DMS114 treated with DMSO at 0.1 percent for 48 hours (cell line): Measurements from ENCODE around the gene GAB3.
"Not testable (repeated sequence)": the region's sequence is repeated elsewhere in the genome, so short reads cannot be mapped to it uniquely, and the experiment has no call there.

Source experiments
- DNase-seq: peaks from one replicate; lab custom pipeline; 2025; ENCODE audit not compliant: unreplicated experiment; lab: John Stamatoyannopoulos, UW

The GAB3 gene

GRCh38 chrX:154721155-154721554, 29.7 kb downstream of the GAB3 start:
- no peak for DNase-seq

- no peak for DNase-seq
Measured at GRCh38 chrX:154720067-154720466, 30.8 kb downstream of the GAB3 start.

DNA sequence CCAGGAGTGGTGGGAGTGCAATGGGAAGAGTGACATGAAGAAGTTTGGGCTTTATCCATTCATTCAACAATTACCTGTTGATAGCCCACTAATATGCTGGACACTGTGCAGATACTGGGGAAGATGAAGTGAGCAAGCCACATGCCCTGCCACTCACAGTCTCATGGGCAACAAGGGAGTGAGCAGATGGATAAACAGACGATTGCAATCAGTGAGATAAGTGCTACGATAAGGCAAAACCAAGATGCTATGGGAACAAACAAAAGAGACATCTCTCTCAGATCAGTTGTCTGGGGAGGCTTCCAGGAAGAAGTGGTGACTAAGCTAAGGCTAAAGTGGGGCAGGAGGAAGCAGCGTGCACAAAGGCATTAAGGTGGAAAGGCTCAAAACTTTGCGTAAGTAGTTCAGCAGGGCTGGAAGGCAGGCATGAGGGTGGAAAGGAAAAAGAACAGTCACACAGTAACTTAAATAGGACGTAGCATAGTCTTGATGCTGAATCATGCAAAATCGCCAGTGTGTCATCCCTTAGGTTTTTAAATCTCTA, 31.7 kb downstream of the GAB3 start:
- DNase-seq = no peak

DNA sequence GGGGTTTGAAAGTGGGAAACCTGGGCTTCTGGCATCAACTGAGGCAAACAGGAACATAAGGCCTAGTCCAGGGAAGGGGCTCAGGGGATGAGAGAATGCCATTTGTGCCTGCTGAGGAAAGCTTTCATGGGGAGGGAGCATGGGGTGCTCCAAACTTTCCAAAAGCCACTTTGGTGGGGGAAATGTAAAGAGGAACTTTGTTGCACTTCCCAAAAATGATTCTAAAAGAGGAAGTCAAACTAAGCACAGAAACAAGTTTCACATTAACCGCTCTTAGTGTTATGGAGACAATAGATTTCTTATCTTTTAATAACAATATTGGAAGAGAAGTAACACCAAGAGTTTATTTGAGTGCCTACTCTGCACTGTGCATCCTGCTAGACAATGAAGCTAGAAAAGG, 32.3 kb downstream of the GAB3 start:
- no peak for DNase-seq

DNA sequence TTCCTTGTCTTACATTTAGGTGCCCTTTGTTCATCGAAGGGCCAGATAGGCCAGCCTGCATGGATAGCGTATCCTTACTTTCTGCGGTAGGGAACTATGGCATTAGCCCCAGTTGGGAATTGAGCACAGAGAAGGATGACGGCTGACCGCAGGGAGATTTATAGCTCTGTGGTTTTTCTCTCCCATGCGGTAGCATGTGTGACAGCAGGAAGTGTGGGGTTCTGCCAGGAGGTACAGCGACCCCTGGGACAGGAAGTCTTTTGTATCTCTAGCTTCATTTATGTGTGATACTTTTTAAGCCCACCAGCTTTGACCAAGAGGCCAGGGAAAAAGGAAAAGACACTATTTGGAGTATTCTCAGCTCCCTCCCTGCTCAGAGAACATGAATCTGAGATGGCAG, 33.1 kb downstream of the GAB3 start:
- DNase-seq = no peak

DNA sequence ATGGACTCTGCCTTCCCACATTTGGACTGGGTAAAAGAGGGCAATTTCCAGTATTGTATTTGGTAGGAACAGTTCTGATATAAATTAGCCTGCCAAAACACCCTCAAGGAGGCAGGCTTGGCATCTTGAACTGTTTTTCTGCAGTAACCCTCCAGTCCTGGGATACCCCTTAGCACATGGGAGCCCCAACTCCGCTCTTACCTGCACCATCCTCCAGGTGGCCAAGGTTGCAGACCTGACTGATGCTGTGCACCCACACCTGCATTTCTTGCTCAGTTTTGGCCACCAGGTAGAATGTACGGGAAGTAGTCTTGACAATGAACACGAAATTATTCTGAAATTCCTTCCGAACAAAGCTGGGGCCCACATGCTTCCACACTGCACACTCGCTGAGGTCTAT, 35.1 kb downstream of the GAB3 start:
- no peak for DNase-seq

GRCh38 chrX:154714925-154715324, 36.0 kb downstream of the GAB3 start:
- peak; percentile 6 for DNase-seq

DNA sequence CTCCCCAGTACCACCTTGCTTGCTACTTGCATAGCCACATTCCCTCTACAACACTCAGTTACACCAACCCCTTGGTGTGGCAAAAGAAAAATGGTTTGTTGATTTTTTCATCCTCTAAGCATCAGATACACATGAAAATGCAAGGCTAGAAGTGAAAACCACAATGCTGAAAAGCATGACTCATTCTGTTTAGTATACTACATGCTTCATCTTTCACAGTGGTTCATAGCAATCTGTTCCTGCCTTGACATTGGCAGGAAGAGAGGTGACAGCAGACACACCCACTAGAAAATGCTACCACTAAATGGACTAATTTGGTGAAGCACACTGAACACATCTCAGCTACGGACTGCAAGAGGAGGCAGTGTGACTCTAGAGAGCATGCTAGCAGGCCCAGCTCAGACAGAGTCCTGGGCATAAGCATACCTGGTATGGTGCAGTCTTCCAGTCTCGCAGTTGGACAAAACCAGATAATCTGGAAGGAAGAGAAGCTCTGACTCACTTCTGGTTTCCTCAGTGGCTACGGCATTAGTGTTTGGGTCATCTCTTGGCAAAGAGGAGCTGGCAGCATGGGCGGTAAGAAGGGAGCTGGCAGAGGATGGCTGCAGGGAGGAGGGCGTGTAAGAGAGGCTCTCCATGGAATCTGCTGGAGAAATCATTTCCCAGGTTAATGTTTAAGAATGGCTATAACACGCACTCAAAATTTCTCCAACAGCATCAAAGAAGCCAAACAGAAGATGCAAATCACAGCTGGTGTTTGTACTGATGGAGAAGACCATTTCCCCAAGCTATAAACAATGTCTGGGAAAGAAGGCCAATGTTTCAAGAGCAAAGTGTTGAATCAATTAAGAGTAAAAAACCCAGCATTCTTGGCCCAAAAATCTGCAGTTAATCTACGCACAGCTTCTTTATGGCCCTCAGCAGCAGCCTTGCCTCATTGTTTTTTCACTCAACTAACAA, 37.8 kb downstream of the GAB3 start:
- no peak for DNase-seq

GRCh38 chrX:154711264-154711663, 39.6 kb downstream of the GAB3 start:
- DNase-seq = no peak

GRCh38 chrX:154710309-154710708, 40.6 kb downstream of the GAB3 start:
- DNase-seq = no peak

DNA sequence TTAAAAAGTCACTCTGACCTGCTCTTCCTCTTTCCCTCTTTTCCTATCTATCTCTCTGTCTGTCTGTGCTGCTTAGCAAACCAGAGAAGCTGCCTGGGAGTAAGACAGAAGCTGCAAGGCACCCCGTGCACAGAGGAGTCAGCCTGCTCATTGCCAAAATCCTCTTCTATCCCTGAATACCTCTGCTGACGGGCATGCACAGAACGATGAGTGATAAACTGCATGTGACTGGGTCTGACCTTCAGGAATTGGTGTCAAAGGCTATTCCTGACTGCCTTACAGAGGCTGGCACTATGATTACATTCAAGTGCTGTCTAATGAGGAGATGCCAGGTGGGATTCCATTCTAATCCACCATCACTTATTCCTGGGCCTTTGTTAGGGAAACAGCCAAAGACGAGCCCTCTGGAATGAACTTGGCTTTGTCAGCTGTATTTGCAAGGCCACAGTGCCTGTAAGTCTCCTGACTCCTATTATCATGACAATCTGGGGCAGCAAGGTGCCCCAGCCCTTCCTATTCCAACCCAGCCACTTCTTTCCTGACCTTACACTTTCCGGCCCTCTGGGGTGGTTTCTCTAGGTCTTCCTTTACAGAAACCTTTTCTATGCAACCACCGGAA, 52.1 kb downstream of the GAB3 start:
- DNase-seq = no peak

GRCh38 chrX:154696676-154697045, 54.2 kb downstream of the GAB3 start:
- no peak for DNase-seq

DNA sequence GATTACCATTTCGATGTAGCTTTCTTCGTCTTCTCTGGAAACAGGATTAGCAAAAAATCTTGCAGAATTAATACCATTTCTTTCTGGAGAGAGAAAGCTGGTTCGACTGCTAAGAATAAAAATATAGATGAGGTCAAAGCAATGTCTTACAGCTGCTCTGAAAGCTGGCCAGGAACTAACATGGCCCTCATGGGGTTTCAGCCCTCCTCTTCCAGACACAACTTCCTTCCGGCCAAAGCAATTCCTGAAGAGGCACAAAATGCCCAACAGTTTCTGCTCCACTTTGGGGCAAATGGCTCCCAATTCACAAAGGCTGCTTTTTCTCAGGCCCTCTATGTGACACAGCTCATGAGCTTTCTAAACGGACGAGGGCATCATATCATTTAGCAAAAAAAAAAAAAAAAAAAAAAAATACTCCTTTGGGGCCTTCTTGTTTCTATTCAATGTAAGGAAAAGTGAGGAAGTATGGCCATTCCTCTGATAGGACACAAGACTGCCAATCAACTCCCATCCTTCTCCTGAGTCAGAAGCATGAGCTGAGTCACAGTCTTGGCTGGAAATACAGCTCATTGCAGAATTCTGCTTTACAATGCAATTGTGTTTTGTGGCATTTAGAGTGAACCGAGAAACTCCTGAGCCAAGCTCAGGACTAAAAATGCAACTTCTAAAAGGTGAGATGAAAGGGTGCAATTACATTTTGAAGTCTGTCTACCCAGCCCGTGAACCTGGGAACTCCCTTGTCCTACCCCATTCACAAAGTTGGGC, 54.8 kb downstream of the GAB3 start:
- no peak for DNase-seq

DNA sequence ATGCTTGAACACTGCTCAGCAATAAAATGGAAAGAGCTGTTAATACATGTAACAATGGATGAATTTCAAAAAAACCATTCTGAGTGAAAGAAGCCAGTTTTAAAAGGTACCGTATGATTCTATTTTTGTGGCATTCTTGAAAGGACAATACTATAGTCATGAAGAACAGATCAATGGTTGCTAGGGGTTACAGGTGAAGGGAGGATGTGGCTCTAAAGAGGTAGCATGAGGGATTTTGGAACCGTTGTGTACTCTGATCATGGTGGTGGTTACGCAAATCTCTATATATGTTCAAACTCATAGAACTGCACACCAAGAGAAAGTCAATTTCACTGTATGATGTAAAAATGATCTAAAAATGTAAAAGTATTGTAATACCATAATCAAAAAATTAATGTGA, 57.5 kb downstream of the GAB3 start:
- DNase-seq = no peak

DNA sequence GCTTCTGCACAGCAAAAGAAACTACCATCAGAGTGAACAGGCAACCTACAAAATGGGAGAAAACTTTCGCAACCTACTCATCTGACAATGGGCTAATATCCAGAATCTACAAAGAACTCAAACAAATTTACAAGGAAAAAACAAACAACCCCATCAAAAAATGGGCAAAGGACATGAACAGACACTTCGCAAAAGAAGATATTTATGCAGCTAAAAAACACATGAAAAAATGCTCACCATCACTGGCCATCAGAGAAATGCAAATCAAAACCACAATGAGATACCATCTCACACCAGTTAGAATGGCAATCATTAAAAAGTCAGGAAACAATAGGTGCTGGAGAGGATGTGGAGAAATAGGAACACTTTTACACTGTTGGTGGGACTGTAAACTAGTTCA, 60.4 kb downstream of the GAB3 start:
- DNase-seq = not testable (repeated sequence)

DNA sequence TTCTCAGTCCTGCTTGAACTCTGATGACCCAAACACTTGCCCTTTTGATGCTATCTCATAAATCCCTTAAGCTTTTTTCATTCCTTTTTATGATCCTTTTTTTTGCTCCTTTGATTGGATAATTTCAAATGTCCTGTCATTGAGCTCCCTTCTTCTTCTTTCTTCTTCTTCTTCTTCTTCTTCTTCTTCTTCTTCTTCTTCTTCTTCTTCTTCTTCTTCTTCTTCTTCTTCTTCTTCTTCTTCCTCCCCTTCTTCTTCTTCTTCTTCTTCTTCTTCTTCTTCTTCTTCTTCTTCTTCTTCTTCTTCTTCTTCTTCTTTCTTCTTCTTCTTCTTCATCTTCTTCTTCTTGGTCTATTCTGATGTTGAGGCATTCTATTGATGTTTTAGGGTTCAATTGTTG, 78.8 kb downstream of the GAB3 start:
- DNase-seq = not testable (repeated sequence)

- DNase-seq = not testable (repeated sequence)
Measured at GRCh38 chrX:154670848-154671247, 80.0 kb downstream of the GAB3 start.

GRCh38 chrX:154661899-154662298, 89.0 kb downstream of the GAB3 start:
- DNase-seq = no peak

GRCh38 chrX:154661170-154661569, 89.7 kb downstream of the GAB3 start:
- no peak for DNase-seq

GRCh38 chrX:154660541-154660940, 90.3 kb downstream of the GAB3 start:
- no peak for DNase-seq

GRCh38 chrX:154658957-154659356, 91.9 kb downstream of the GAB3 start:
- no peak for DNase-seq
